ENCODE results near the gene ANKRD26.

GRCh38 chr10:27147701-27148100, 47.4 kb upstream of the ANKRD26 start:
- TF ChIP-seq POLR2A (IDR thresholded peaks at IDR 0.05), result no peak
- no peak for TF ChIP-seq POLR2AphosphoS5 (IDR thresholded peaks at IDR 0.05)
- TF ChIP-seq CTCF (IDR thresholded peaks at IDR 0.05), result no peak
- TF ChIP-seq EP300 (IDR thresholded peaks at IDR 0.05), result no peak
